SK-N-SH (cell line): ENCODE measurements around the gene PDE4D. TPM values are rescaled to one million over a fixed set of nuclear protein-coding genes. Genes with fewer than 3 reads are reported as not detected.

Experiments
- CTCF ChIA-PET: fragments of 300-600, 350-600 bp; formaldehyde crosslinking; extraction: SDS; loops from one replicate; lab custom pipeline; 2021; lab: Yijun Ruan, JAX
- POLR2A ChIA-PET: fragments of 350-600 bp; sonication (Branson Sonifier 250); formaldehyde crosslinking; extraction: SDS; loops from one replicate; lab custom pipeline; 2020; ENCODE audit warnings: antibody characterized with exemption, inconsistent platforms; lab: Yijun Ruan, JAX
- DNase-seq: peaks from one replicate; pipeline ENCODE4 v3.0.0; 2012
- H2AFZ ChIP-seq: fragments of 200-600 bp; sonication (generic); 2 replicates; pipeline ENCODE4 v1.8.1; 2016; ENCODE audit warnings: antibody characterized with exemption, mild to moderate bottlenecking, low read depth
- H3F3A ChIP-seq: fragments of 200-600 bp; sonication (generic); replicated peaks from 2 replicates; pipeline ENCODE3; 2016; ENCODE audit warnings: antibody characterized with exemption, mild to moderate bottlenecking; ENCODE audit not compliant: insufficient read depth
- H3K27ac ChIP-seq, 2 experiments: fragments of 200-500 bp in 1 of 2; fragments of 200-600 bp in 1 of 2; sonication (Bioruptor generic) in 1 of 2; sonication (generic), shearing (Covaris generic) in 1 of 2; 2 replicates each; pipeline versions ENCODE4 v1.5.1 to v1.6.1; 2014 to 2016; ENCODE audit warnings: low read depth in 2 of 2, inconsistent platforms in 1 of 2, low read length in 1 of 2, mild to moderate bottlenecking in 1 of 2, mixed read lengths in 1 of 2
- H3K27me3 ChIP-seq: fragments of 200-600 bp; sonication (generic), shearing (Covaris generic); 2 replicates; pipeline ENCODE4 v1.6.1; 2016; ENCODE audit warnings: mixed run types; ENCODE audit not compliant: insufficient read depth
- H3K36me3 ChIP-seq, 2 experiments: fragments of 200-500 bp in 1 of 2; fragments of 200-600 bp in 1 of 2; sonication (Bioruptor generic) in 1 of 2; sonication (generic) in 1 of 2; replicated peaks in 1 of 2; 2 replicates each; pipeline versions ENCODE3 to v1.5.1; 2014 to 2016; ENCODE audit warnings: low read length in 1 of 2, mild to moderate bottlenecking in 1 of 2; ENCODE audit not compliant: insufficient read depth in 2 of 2, control insufficient read depth in 1 of 2
- H3K4me1 ChIP-seq, 2 experiments: fragments of 200-500 bp in 1 of 2; fragments of 200-600 bp in 1 of 2; sonication (Bioruptor generic) in 1 of 2; sonication (generic), shearing (Covaris generic) in 1 of 2; 2 replicates each; pipeline versions ENCODE4 v1.5.1 to v1.6.1; 2014 to 2016; ENCODE audit warnings: low read depth in 1 of 2, low read length in 1 of 2, mixed run types in 1 of 2; ENCODE audit not compliant: insufficient read depth in 2 of 2, control insufficient read depth in 1 of 2
- H3K4me2 ChIP-seq: fragments of 200-600 bp; sonication (generic), shearing (Covaris generic); 2 replicates; pipeline ENCODE4 v1.6.1; 2017; ENCODE audit warnings: mixed run types
- H3K4me3 ChIP-seq, 2 experiments: fragments of 200-500 bp in 1 of 2; fragments of 200-600 bp in 1 of 2; sonication (Bioruptor generic) in 1 of 2; sonication (generic), shearing (Covaris generic) in 1 of 2; 2 replicates each; pipeline versions ENCODE4 v1.5.1 to v1.8.1; 2014 to 2016; ENCODE audit warnings: low read depth in 2 of 2, inconsistent platforms in 1 of 2, low read length in 1 of 2, mild to moderate bottlenecking in 1 of 2, mixed read lengths in 1 of 2, moderate library complexity in 1 of 2
- H3K79me2 ChIP-seq: fragments of 200-600 bp; sonication (generic); 2 replicates; pipeline ENCODE4 v1.8.1; 2017; ENCODE audit warnings: mild to moderate bottlenecking; ENCODE audit not compliant: insufficient read depth
- H3K9ac ChIP-seq: fragments of 200-600 bp; sonication (generic); 2 replicates; pipeline ENCODE4 v1.6.1; 2017; ENCODE audit warnings: mixed run types
- H3K9me2 ChIP-seq: fragments of 200-600 bp; sonication (generic); 2 replicates; pipeline ENCODE4 v1.6.1; 2017; ENCODE audit warnings: mixed run types
- H3K9me3 ChIP-seq: fragments of 200-600 bp; sonication (generic); 2 replicates; pipeline ENCODE4 v1.6.1; 2017; ENCODE audit warnings: mixed run types, mild to moderate bottlenecking, moderate library complexity
- H4K20me1 ChIP-seq: fragments of 200-600 bp; sonication (generic); 2 replicates; pipeline ENCODE4 v1.6.1; 2017; ENCODE audit warnings: mild to moderate bottlenecking, mixed run types; ENCODE audit not compliant: insufficient read depth
- CHD2 ChIP-seq: fragments of 150-350 bp; IDR thresholded peaks from 2 replicates; pipeline ENCODE4 v1.6.1; 2018; ENCODE audit warnings: low read length; ENCODE audit not compliant: partially characterized antibody
- CTCF ChIP-seq: fragments of 200-600 bp; sonication (generic); IDR thresholded peaks from 2 replicates; pipeline ENCODE4 v1.6.1; 2017; ENCODE audit warnings: antibody characterized with exemption, mild to moderate bottlenecking, moderate library complexity
- ELF1 ChIP-seq: IDR thresholded peaks from 2 replicates; pipeline ENCODE4 v1.4.0; 2012
- FOXM1 ChIP-seq: IDR thresholded peaks from 2 replicates; pipeline ENCODE4 v1.4.0; 2012; ENCODE audit warnings: low read depth, mild to moderate bottlenecking
- IRF3 ChIP-seq: fragments of 150-350 bp; IDR thresholded peaks from 2 replicates; pipeline ENCODE4 v1.6.1; 2016; ENCODE audit warnings: mild to moderate bottlenecking, low read depth, low read length
- JUND ChIP-seq: IDR thresholded peaks from 2 replicates; pipeline ENCODE4 v1.4.0; 2012
- MAX ChIP-seq: IDR thresholded peaks from 2 replicates; pipeline ENCODE4 v1.4.0; 2012; ENCODE audit warnings: low read depth
- MEF2A ChIP-seq: IDR thresholded peaks from 2 replicates; pipeline ENCODE4 v1.4.0; 2012; ENCODE audit warnings: low read depth, borderline replicate concordance
- MXI1 ChIP-seq: IDR thresholded peaks from 2 replicates; pipeline ENCODE4 v1.6.1; 2012; ENCODE audit warnings: mild to moderate bottlenecking, low read depth, low read length, improper control_type of control experiment
- NRF1 ChIP-seq: IDR thresholded peaks from 2 replicates; pipeline ENCODE4 v1.6.1; 2012; ENCODE audit warnings: low read depth, mild to moderate bottlenecking, low read length
- POLR2AphosphoS5 ChIP-seq: IDR thresholded peaks from 2 replicates; pipeline ENCODE4 v1.6.1; 2012; ENCODE audit warnings: low read depth, low read length
- RAD21 ChIP-seq: IDR thresholded peaks from 2 replicates; pipeline ENCODE4 v1.6.1; 2012; ENCODE audit warnings: mild to moderate bottlenecking, low read length
- RCOR1 ChIP-seq: fragments of 150-350 bp; IDR thresholded peaks from 2 replicates; pipeline ENCODE4 v1.6.1; 2017; ENCODE audit warnings: antibody characterized with exemption, low read length
- REST ChIP-seq: IDR thresholded peaks from 2 replicates; pipeline ENCODE4 v1.6.1; 2012; ENCODE audit warnings: mild to moderate bottlenecking, low read depth, low read length, moderate library complexity
- RFX5 ChIP-seq: IDR thresholded peaks from 2 replicates; pipeline ENCODE4 v1.6.1; 2012; ENCODE audit warnings: mild to moderate bottlenecking, improper control_type of control experiment, low read length
- SIN3A ChIP-seq: IDR thresholded peaks from 2 replicates; pipeline ENCODE4 v1.6.1; 2012; ENCODE audit warnings: low read depth, mild to moderate bottlenecking, low read length, moderate library complexity, borderline replicate concordance
- SMC3 ChIP-seq: IDR thresholded peaks from 2 replicates; pipeline ENCODE4 v1.6.1; 2012; ENCODE audit warnings: low read depth, low read length, improper control_type of control experiment
- USF1 ChIP-seq: IDR thresholded peaks from 2 replicates; pipeline ENCODE4 v1.4.0; 2012; ENCODE audit warnings: low read depth, borderline replicate concordance
- USF2 ChIP-seq: fragments of 150-350 bp; IDR thresholded peaks from 2 replicates; pipeline ENCODE4 v1.6.1; 2017; ENCODE audit warnings: antibody characterized with exemption, low read length, low read depth, borderline replicate concordance
- ZBTB33 ChIP-seq: IDR thresholded peaks from 2 replicates; pipeline ENCODE4 v1.4.0; 2012; ENCODE audit warnings: low read depth, borderline replicate concordance
- WGBS: methylation state at CpG from one replicate; pipeline ENCODE4 v1.1.6; 2017; ENCODE audit warnings: low lambda C conversion rate; 5-methylcytosine and 5-hydroxymethylcytosine counted together
- polyA plus RNA-seq, 3 experiments: library from polyadenylated mRNA; depleted of rRNA; stranded (reverse); fragments of >200 nt; gene quantifications; 2 replicates each; pipeline ENCODE4 v1.2.3, GENCODE V29; 2012

The PDE4D gene
- polyA plus RNA-seq, 1 of the 3 experiments (the other 2 are of a cell fraction), result 2.4 TPM

GRCh38 chr5:59275510-59276324, 617.8 kb downstream of the PDE4D start:
- CTCF ChIA-PET, result no interaction called here

More at GRCh38 chr5:59275510-59276324, 617.8 kb downstream of the PDE4D start:
- Histone ChIP-seq H2AFZ (no peak overlapping the region), H3F3A (no peaks in the 10 kb centered on the region), H3K27me3 (no peaks in the 10 kb centered on the region), H3K4me1 (peaks cover 0 to 2% of the 10 kb centered on the region in 2 experiments; a peak in 1 of 4 replicates), H3K4me3 (no peak overlapping the region), H3K4me2 (no peak overlapping the region), H3K9me2 (no peaks in the 10 kb centered on the region), H3K9ac (no peak overlapping the region), H4K20me1 (no peaks in the 10 kb centered on the region), H3K9me3 (no peaks in the 10 kb centered on the region), H3K36me3 (no peaks in the 10 kb centered on the region), H3K79me2 (no peaks in the 10 kb centered on the region), H3K27ac (no peak overlapping the region)
- 82% methylated on average over 16 of the region's 16 CpGs for WGBS
- no peak for TF ChIP-seq RFX5
- no peak for TF ChIP-seq ZBTB33
- no peak for TF ChIP-seq RCOR1
- no peak for TF ChIP-seq USF2
- TF ChIP-seq REST, result no peak
- TF ChIP-seq CTCF, result no peak
- no peak for TF ChIP-seq USF1
- TF ChIP-seq MEF2A, result no peak
- no peak for TF ChIP-seq POLR2AphosphoS5
- TF ChIP-seq MXI1, result no peak
- TF ChIP-seq CHD2, result no peak
- no peak for TF ChIP-seq JUND
- TF ChIP-seq NRF1, result no peak
- TF ChIP-seq ELF1, result no peak
- TF ChIP-seq SMC3, result no peak
- TF ChIP-seq FOXM1, result no peak
- no peak for TF ChIP-seq MAX
- no peak for TF ChIP-seq SIN3A
- no peak for TF ChIP-seq RAD21
- no peak for TF ChIP-seq IRF3
- no peak for DNase-seq
- POLR2A ChIA-PET, result no interaction called here
